Measurements from ENCODE around the gene UNC5C. TPM values are rescaled to one million over a fixed set of nuclear protein-coding genes. Genes with fewer than 3 reads are reported as not detected.

UNC5C gene
- total and polyA plus RNA-seq, 4 donors: 0.27 to 1.2 (median 0.78) TPM

- TF ChIP-seq JUND (IDR thresholded peaks at IDR 0.05) (no peak), NR2F2 (IDR thresholded peaks at IDR 0.05) (no peak), RAD21 (IDR thresholded peaks at IDR 0.05) (no peak)
- TF ChIP-seq, protein P1, sequence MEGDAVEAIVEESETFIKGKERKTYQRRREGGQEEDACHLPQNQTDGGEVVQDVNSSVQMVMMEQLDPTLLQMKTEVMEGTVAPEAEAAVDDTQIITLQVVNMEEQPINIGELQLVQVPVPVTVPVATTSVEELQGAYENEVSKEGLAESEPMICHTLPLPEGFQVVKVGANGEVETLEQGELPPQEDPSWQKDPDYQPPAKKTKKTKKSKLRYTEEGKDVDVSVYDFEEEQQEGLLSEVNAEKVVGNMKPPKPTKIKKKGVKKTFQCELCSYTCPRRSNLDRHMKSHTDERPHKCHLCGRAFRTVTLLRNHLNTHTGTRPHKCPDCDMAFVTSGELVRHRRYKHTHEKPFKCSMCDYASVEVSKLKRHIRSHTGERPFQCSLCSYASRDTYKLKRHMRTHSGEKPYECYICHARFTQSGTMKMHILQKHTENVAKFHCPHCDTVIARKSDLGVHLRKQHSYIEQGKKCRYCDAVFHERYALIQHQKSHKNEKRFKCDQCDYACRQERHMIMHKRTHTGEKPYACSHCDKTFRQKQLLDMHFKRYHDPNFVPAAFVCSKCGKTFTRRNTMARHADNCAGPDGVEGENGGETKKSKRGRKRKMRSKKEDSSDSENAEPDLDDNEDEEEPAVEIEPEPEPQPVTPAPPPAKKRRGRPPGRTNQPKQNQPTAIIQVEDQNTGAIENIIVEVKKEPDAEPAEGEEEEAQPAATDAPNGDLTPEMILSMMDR (IDR thresholded peaks at IDR 0.05; ENCODE audit: low read depth, low read length, missing input control): no peak
These were observed 171.3 kb downstream of the UNC5C start (continued) for GRCh38 chr4:95377366-95377900.

GRCh38 chr4:95371476-95372224 lies 177.1 kb downstream of the UNC5C start:
- no peaks in the 10 kb centered on the region for H3K4me1 ChIP-seq (ENCODE audit: control insufficient read depth in 4 of 4, insufficient read depth in 4 of 4, low read length in 3 of 4)
- WGBS: 56% methylated on average over 3 of the region's 3 CpGs
- no peaks in the 10 kb centered on the region for H3K9me3 ChIP-seq (ENCODE audit: control insufficient read depth in 4 of 4, low read length in 3 of 4)
- H3K9ac ChIP-seq (ENCODE audit: low read depth in 1 of 2, low read length in 2 of 2): no peak overlapping the region
- TF ChIP-seq SP1 (IDR thresholded peaks at IDR 0.05): no peak
- TF ChIP-seq GABPA (IDR thresholded peaks at IDR 0.05 in 1 of 2, conservative IDR thresholded peaks at IDR 0.05 in 1 of 2): no peak
- TF ChIP-seq NR2F2 (IDR thresholded peaks at IDR 0.05): no peak
- no peak for TF ChIP-seq TAF1 (conservative IDR thresholded peaks at IDR 0.05)
- TF ChIP-seq FOXA2 (IDR thresholded peaks at IDR 0.05): no peak
- TF ChIP-seq, protein P2, sequence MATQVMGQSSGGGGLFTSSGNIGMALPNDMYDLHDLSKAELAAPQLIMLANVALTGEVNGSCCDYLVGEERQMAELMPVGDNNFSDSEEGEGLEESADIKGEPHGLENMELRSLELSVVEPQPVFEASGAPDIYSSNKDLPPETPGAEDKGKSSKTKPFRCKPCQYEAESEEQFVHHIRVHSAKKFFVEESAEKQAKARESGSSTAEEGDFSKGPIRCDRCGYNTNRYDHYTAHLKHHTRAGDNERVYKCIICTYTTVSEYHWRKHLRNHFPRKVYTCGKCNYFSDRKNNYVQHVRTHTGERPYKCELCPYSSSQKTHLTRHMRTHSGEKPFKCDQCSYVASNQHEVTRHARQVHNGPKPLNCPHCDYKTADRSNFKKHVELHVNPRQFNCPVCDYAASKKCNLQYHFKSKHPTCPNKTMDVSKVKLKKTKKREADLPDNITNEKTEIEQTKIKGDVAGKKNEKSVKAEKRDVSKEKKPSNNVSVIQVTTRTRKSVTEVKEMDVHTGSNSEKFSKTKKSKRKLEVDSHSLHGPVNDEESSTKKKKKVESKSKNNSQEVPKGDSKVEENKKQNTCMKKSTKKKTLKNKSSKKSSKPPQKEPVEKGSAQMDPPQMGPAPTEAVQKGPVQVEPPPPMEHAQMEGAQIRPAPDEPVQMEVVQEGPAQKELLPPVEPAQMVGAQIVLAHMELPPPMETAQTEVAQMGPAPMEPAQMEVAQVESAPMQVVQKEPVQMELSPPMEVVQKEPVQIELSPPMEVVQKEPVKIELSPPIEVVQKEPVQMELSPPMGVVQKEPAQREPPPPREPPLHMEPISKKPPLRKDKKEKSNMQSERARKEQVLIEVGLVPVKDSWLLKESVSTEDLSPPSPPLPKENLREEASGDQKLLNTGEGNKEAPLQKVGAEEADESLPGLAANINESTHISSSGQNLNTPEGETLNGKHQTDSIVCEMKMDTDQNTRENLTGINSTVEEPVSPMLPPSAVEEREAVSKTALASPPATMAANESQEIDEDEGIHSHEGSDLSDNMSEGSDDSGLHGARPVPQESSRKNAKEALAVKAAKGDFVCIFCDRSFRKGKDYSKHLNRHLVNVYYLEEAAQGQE (IDR thresholded peaks at IDR 0.05): no peak
- no peak for TF ChIP-seq RXRA (IDR thresholded peaks at IDR 0.05)
- TF ChIP-seq MAX (IDR thresholded peaks at IDR 0.05): no peak
- TF ChIP-seq RAD21 (IDR thresholded peaks at IDR 0.05): no peak
- TF ChIP-seq FOXA1 (IDR thresholded peaks at IDR 0.05): no peak
- DNase-seq (ENCODE audit: low spot score): no peak
- no peaks in the 10 kb centered on the region for H3K36me3 ChIP-seq (ENCODE audit: control insufficient read depth in 4 of 4, insufficient read depth in 3 of 4, low read depth in 1 of 4, low read length in 3 of 4)
- H3K4me3 ChIP-seq (ENCODE audit: low read depth in 1 of 3, low read length in 3 of 3): no peak overlapping the region
- H3K27me3 ChIP-seq (ENCODE audit: control insufficient read depth in 4 of 4, insufficient read depth in 4 of 4, low read length in 3 of 4): no peaks in the 10 kb centered on the region
- H3K27ac ChIP-seq (ENCODE audit: low read depth in 1 of 2, low read length in 2 of 2): no peak overlapping the region

DNA sequence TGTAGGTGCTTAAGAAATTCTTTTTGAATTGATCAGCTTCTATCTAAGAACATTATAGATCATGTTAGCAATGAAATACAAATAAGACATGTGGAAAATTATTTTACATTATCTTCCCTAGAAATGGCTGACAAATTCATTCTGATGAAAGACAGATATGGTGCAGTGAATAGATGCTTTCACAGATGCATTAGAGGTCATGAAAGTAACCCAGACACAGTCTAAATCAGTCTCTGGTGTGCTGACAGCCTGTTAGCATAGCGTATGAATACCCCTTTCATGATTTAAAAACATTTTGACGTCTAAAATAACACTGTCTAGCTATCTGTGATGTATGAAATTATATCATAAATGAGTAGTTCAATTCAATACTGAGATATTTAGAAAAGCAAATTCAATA lies 180.9 kb downstream of the UNC5C start:
- H3K9ac ChIP-seq (ENCODE audit: low read depth in 1 of 2, low read length in 2 of 2): no peak overlapping the region
- no peaks in the 10 kb centered on the region for H3K9me3 ChIP-seq (ENCODE audit: control insufficient read depth in 4 of 4, low read length in 3 of 4)
- H3K27me3 ChIP-seq (ENCODE audit: control insufficient read depth in 4 of 4, insufficient read depth in 4 of 4, low read length in 3 of 4): no peaks in the 10 kb centered on the region
- H3K36me3 ChIP-seq (ENCODE audit: control insufficient read depth in 4 of 4, insufficient read depth in 3 of 4, low read depth in 1 of 4, low read length in 3 of 4): no peaks in the 10 kb centered on the region
- H3K4me3 ChIP-seq (ENCODE audit: low read depth in 1 of 3, low read length in 3 of 3): no peak overlapping the region
- WGBS: 70% methylated on average over 2 of the region's 2 CpGs
- DNase-seq (ENCODE audit: low spot score): no peak
- no peaks in the 10 kb centered on the region for H3K4me1 ChIP-seq (ENCODE audit: control insufficient read depth in 4 of 4, insufficient read depth in 4 of 4, low read length in 3 of 4)
- no peak overlapping the region for H3K27ac ChIP-seq (ENCODE audit: low read depth in 1 of 2, low read length in 2 of 2)
- TF ChIP-seq RXRA (IDR thresholded peaks at IDR 0.05) (no peak), TAF1 (conservative IDR thresholded peaks at IDR 0.05) (no peak), MAX (IDR thresholded peaks at IDR 0.05) (no peak), HNF4A (conservative IDR thresholded peaks at IDR 0.05) (no peak), NR2F2 (IDR thresholded peaks at IDR 0.05) (no peak), JUND (IDR thresholded peaks at IDR 0.05) (no peak), YY1 (IDR thresholded peaks at IDR 0.05) (no peak), FOXA1 (IDR thresholded peaks at IDR 0.05) (no peak), ZBTB33 (IDR thresholded peaks at IDR 0.05) (no peak)
- TF ChIP-seq, protein P1 (IDR thresholded peaks at IDR 0.05; ENCODE audit: low read depth, low read length, missing input control): no peak
